Hepatocyte (in vitro differentiated cells): ENCODE data around the gene GDNF.

Source experiments
- EZH2 ChIP-seq: fragments of 200-600 bp; sonication (generic); IDR thresholded peaks from 2 replicates; pipeline ENCODE4 v1.6.1; 2016; ENCODE audit warnings: antibody characterized with exemption, mild to moderate bottlenecking, borderline replicate concordance
- EZH2phosphoT487 ChIP-seq: fragments of 200-600 bp; sonication (generic); IDR thresholded peaks from one replicate; pipeline ENCODE4 v1.6.1; 2018; ENCODE audit warnings: antibody characterized with exemption, mild to moderate bottlenecking, low read depth, moderate library complexity; ENCODE audit not compliant: unreplicated experiment, severe bottlenecking
- TF ChIP-seq, protein P1 (sequence below): fragments of 200-600 bp; sonication (generic); IDR thresholded peaks from 2 replicates; pipeline ENCODE4 v1.5.1; 2016; ENCODE audit warnings: antibody characterized with exemption, mild to moderate bottlenecking; ENCODE audit not compliant: poor library complexity

GRCh38 chr5:37857696-37858095, 17.9 kb upstream of the GDNF start:
- TF ChIP-seq, protein P1, sequence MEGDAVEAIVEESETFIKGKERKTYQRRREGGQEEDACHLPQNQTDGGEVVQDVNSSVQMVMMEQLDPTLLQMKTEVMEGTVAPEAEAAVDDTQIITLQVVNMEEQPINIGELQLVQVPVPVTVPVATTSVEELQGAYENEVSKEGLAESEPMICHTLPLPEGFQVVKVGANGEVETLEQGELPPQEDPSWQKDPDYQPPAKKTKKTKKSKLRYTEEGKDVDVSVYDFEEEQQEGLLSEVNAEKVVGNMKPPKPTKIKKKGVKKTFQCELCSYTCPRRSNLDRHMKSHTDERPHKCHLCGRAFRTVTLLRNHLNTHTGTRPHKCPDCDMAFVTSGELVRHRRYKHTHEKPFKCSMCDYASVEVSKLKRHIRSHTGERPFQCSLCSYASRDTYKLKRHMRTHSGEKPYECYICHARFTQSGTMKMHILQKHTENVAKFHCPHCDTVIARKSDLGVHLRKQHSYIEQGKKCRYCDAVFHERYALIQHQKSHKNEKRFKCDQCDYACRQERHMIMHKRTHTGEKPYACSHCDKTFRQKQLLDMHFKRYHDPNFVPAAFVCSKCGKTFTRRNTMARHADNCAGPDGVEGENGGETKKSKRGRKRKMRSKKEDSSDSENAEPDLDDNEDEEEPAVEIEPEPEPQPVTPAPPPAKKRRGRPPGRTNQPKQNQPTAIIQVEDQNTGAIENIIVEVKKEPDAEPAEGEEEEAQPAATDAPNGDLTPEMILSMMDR = no peak
- TF ChIP-seq EZH2 (no peak), EZH2phosphoT487 (no peak)
